ENCODE data around the gene RBM4B. TPM values are rescaled to one million over a fixed set of nuclear protein-coding genes. Genes with fewer than 3 reads are reported as not detected.

RBM4B gene
- total and polyA plus RNA-seq, 2 of the 13 experiments (the other 11 are each of a cell fraction or from before 2014, with no cell fraction given): 25.8 to 32.4 TPM

DNA sequence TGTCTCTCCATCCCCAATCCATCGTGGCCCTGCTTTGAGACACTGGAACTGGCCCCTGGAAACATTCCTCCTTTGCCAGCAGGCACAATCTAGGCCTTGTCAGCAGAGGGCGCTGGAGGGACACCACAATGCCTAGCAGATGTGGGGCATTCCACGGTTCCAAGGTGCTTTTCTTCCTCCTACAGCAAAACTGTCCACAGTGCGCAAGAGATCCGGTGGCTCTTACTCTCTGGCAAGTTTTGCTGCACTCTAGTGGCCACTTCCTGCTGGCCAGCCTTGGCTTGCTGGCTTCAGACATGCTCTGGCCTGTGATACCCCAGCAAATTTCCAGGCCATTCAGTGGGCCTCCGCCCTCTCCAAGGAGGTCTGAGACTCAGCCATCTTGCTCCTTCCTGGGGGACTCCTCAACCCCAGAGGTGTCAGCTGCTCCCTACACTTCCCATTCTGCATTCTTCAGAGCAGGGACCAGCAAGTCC, 17.1 kb upstream of the RBM4B start (continued):
- no peak for TF ChIP-seq IRX3 (CRISPR knock-in tag; IDR thresholded peaks at IDR 0.05; ENCODE audit: borderline replicate concordance, low read depth)
- peak; percentile 61; the same call in 1 of the 2 replicates for TF ChIP-seq MTA1 (CRISPR knock-in tag; IDR thresholded peaks at IDR 0.05; ENCODE audit: borderline replicate concordance)
- TF ChIP-seq HNRNPLL (IDR thresholded peaks at IDR 0.05; ENCODE audit: low read depth, low read length, poor library complexity, severe bottlenecking): no peak
- no peak for TF ChIP-seq LRRFIP1 (CRISPR knock-in tag; conservative IDR thresholded peaks at IDR 0.05)
- no peak for TF ChIP-seq MBNL3 (CRISPR knock-in tag; conservative IDR thresholded peaks at IDR 0.05)
- TF ChIP-seq NFE2 (CRISPR knock-in tag; IDR thresholded peaks at IDR 0.05): no peak
- TF ChIP-seq RXRB (CRISPR knock-in tag; IDR thresholded peaks at IDR 0.05; ENCODE audit: borderline replicate concordance): peak; percentile 64; the same call in 1 of the 2 replicates
- TF ChIP-seq SKI (IDR thresholded peaks at IDR 0.05; ENCODE audit: partially characterized antibody): no peak
- peak; percentile 68 for TF ChIP-seq NR2F6 (IDR thresholded peaks at IDR 0.05)
- TF ChIP-seq NR2F6 (CRISPR knock-in tag; IDR thresholded peaks at IDR 0.05): peak; percentile 87
- TF ChIP-seq, protein P1, sequence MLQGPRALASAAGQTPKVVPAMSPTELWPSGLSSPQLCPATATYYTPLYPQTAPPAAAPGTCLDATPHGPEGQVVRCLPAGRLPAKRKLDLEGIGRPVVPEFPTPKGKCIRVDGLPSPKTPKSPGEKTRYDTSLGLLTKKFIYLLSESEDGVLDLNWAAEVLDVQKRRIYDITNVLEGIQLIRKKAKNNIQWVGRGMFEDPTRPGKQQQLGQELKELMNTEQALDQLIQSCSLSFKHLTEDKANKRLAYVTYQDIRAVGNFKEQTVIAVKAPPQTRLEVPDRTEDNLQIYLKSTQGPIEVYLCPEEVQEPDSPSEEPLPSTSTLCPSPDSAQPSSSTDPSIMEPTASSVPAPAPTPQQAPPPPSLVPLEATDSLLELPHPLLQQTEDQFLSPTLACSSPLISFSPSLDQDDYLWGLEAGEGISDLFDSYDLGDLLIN (CRISPR knock-in tag; IDR thresholded peaks at IDR 0.05; ENCODE audit: borderline replicate concordance): no peak
- TF ChIP-seq MYC (CRISPR knock-in tag; IDR thresholded peaks at IDR 0.05; ENCODE audit: borderline replicate concordance): peak; percentile 31; the same call in 1 of the 2 replicates
- no peak for TF ChIP-seq ZNF569 (CRISPR knock-in tag; IDR thresholded peaks at IDR 0.05; ENCODE audit: borderline replicate concordance)
- TF ChIP-seq ZBTB10 (CRISPR knock-in tag; IDR thresholded peaks at IDR 0.05; ENCODE audit: borderline replicate concordance): no peak
- no peak for TF ChIP-seq GPN1 (CRISPR knock-in tag; IDR thresholded peaks at IDR 0.05; ENCODE audit: borderline replicate concordance)
- TF ChIP-seq, protein P2, sequence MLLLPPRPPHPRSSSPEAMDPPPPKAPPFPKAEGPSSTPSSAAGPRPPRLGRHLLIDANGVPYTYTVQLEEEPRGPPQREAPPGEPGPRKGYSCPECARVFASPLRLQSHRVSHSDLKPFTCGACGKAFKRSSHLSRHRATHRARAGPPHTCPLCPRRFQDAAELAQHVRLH (CRISPR knock-in tag; IDR thresholded peaks at IDR 0.05; ENCODE audit: borderline replicate concordance, low read depth): peak; percentile 78; the same call in 1 of the 2 replicates
- TF ChIP-seq KLF12 (CRISPR knock-in tag; IDR thresholded peaks at IDR 0.05; ENCODE audit: borderline replicate concordance): no peak
- no peak for TF ChIP-seq DR1 (CRISPR knock-in tag; IDR thresholded peaks at IDR 0.05)
- no peak for TF ChIP-seq SP1 (IDR thresholded peaks at IDR 0.05)
- TF ChIP-seq SP1 (CRISPR knock-in tag; IDR thresholded peaks at IDR 0.05): 0 out of 2 replicates have a peak, but pooled peaks have one; percentile 13
- TF ChIP-seq, protein P3, sequence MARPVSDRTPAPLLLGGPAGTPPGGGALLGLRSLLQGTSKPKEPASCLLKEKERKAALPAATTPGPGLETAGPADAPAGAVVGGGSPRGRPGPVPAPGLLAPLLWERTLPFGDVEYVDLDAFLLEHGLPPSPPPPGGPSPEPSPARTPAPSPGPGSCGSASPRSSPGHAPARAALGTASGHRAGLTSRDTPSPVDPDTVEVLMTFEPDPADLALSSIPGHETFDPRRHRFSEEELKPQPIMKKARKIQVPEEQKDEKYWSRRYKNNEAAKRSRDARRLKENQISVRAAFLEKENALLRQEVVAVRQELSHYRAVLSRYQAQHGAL (CRISPR knock-in tag; IDR thresholded peaks at IDR 0.05; ENCODE audit: not compliant biosample characterization): no peak
- TF ChIP-seq ZNF577 (CRISPR knock-in tag; IDR thresholded peaks at IDR 0.05; ENCODE audit: borderline replicate concordance, low read depth): no peak
- no peak for TF ChIP-seq GZF1 (CRISPR knock-in tag; IDR thresholded peaks at IDR 0.05)

Measured in HepG2 (cell line).